Measurements from ENCODE around the gene TAF6.

- TF ChIP-seq POLR2A (IDR thresholded peaks at IDR 0.05) = no peak
- peak; percentile 84 to 85 (median 84) for TF ChIP-seq CTCF (IDR thresholded peaks at IDR 0.05)
These were observed 13.6 kb upstream of the TAF6 start for GRCh38 chr7:100132697-100133151.
